ENCODE measurements around the gene P4HA3.
A peak's percentile ranks its signal among the peaks of the same experiment; 100 is the strongest.
"Not testable (repeated sequence)": the region's sequence is repeated elsewhere in the genome, so short reads cannot be mapped to it uniquely, and the experiment has no call there.

P4HA3 gene

GRCh38 chr11:74311352-74311926 is at the start of gene P4HA3:
TSS of gene P4HA3 (minus strand) at chr11:74311640. CDS start at chr11:74311611, 29 bp downstream.
- DNase-seq: peak; percentile 46

GRCh38 chr11:74357449-74357848 is 46.0 kb upstream of the P4HA3 start:
- no peak for DNase-seq

GRCh38 chr11:74355626-74356025 is 44.2 kb upstream of the P4HA3 start:
- DNase-seq: no peak

- no peak for DNase-seq
These were observed 42.6 kb upstream of the P4HA3 start for GRCh38 chr11:74354036-74354435.

- no peak for DNase-seq
These were observed 35.9 kb upstream of the P4HA3 start for GRCh38 chr11:74347381-74347780.

GRCh38 chr11:74345420-74345819 is 34.0 kb upstream of the P4HA3 start:
- no peak for DNase-seq

GRCh38 chr11:74341921-74342320 is 30.5 kb upstream of the P4HA3 start:
- no peak for DNase-seq

- no peak for DNase-seq
These were observed 28.2 kb upstream of the P4HA3 start for GRCh38 chr11:74339619-74340018.

- no peak for DNase-seq
These were observed 27.5 kb upstream of the P4HA3 start for GRCh38 chr11:74338963-74339362.

- no peak for DNase-seq
These were observed 21.8 kb upstream of the P4HA3 start for GRCh38 chr11:74333193-74333592.

GRCh38 chr11:74332291-74332690 is 20.9 kb upstream of the P4HA3 start:
- DNase-seq: no peak

- DNase-seq: not testable (repeated sequence)
These were observed 19.6 kb upstream of the P4HA3 start for GRCh38 chr11:74331000-74331399.

GRCh38 chr11:74330075-74330858 is 18.8 kb upstream of the P4HA3 start:
- DNase-seq: no peak

- no peak for DNase-seq
These were observed 15.6 kb upstream of the P4HA3 start for GRCh38 chr11:74327076-74327475.

GRCh38 chr11:74326665-74327064 is 15.2 kb upstream of the P4HA3 start:
- no peak for DNase-seq

- no peak for DNase-seq
These were observed 14.5 kb upstream of the P4HA3 start for GRCh38 chr11:74325649-74326645.

- DNase-seq: no peak
These were observed 11.2 kb upstream of the P4HA3 start for GRCh38 chr11:74322667-74323066.

GRCh38 chr11:74321487-74322188 is 10.2 kb upstream of the P4HA3 start:
- peak; percentile 32 for DNase-seq

GRCh38 chr11:74320538-74320937 is 9.1 kb upstream of the P4HA3 start:
- DNase-seq: no peak

GRCh38 chr11:74319139-74319816 is 7.8 kb upstream of the P4HA3 start:
- DNase-seq: no peak

- no peak for DNase-seq
These were observed 6.9 kb upstream of the P4HA3 start for GRCh38 chr11:74318241-74318932.
